ENCODE results near the gene RFT1.

The RFT1 gene

GRCh38 chr3:53147903-53148400 lies 17.7 kb upstream of the RFT1 start:
- no peak for DNase-seq

GRCh38 chr3:53147151-53147902 lies 17.1 kb upstream of the RFT1 start:
- DNase-seq, result no peak

GRCh38 chr3:53146319-53146891 lies 16.2 kb upstream of the RFT1 start:
- DNase-seq, result no peak

GRCh38 chr3:53145713-53146080 lies 15.5 kb upstream of the RFT1 start:
- DNase-seq, result no peak

- DNase-seq, result no peak
These were observed 14.9 kb upstream of the RFT1 start for GRCh38 chr3:53144862-53145712.

- DNase-seq, result no peak
These were observed 14.2 kb upstream of the RFT1 start for GRCh38 chr3:53144446-53144845.

- DNase-seq, result no peak
These were observed 12.8 kb upstream of the RFT1 start for GRCh38 chr3:53142986-53143385.

GRCh38 chr3:53140847-53141845 lies 10.9 kb upstream of the RFT1 start:
- no peak for DNase-seq

- no peak for DNase-seq
These were observed 9.9 kb upstream of the RFT1 start for GRCh38 chr3:53139906-53140846.

GRCh38 chr3:53137835-53138446 lies 7.7 kb upstream of the RFT1 start:
- DNase-seq, result no peak

GRCh38 chr3:53137221-53137620 lies 7.0 kb upstream of the RFT1 start:
- DNase-seq, result no peak

GRCh38 chr3:53134631-53135232 lies 4.5 kb upstream of the RFT1 start:
- peak; percentile 86 for DNase-seq

GRCh38 chr3:53132347-53132746 lies 2.1 kb upstream of the RFT1 start:
- peak; percentile 66 for DNase-seq

GRCh38 chr3:53131096-53131495 lies 861 bp upstream of the RFT1 start:
- DNase-seq, result no peak

- DNase-seq, result no peak
These were observed 891 bp downstream of the RFT1 start for GRCh38 chr3:53129344-53129743.

GRCh38 chr3:53126601-53127000 lies 3.6 kb downstream of the RFT1 start:
- DNase-seq, result no peak

- DNase-seq, result no peak
These were observed 6.3 kb downstream of the RFT1 start for GRCh38 chr3:53123953-53124352.

GRCh38 chr3:53123510-53123909 lies 6.7 kb downstream of the RFT1 start:
- no peak for DNase-seq

- DNase-seq, result no peak
These were observed 7.3 kb downstream of the RFT1 start for GRCh38 chr3:53122933-53123305.

- DNase-seq, result no peak
These were observed 7.8 kb downstream of the RFT1 start for GRCh38 chr3:53122255-53122932.
